Measurements from ENCODE around the gene PTPN22. TPM values are rescaled to one million over a fixed set of nuclear protein-coding genes. Genes with fewer than 3 reads are reported as not detected.
"Not testable (repeated sequence)": the region's sequence is repeated elsewhere in the genome, so short reads cannot be mapped to it uniquely, and the experiment has no call there.

Gene PTPN22
- total and polyA plus RNA-seq, 11 donors: 0.16 to 4.2 (median 0.45) TPM

DNA sequence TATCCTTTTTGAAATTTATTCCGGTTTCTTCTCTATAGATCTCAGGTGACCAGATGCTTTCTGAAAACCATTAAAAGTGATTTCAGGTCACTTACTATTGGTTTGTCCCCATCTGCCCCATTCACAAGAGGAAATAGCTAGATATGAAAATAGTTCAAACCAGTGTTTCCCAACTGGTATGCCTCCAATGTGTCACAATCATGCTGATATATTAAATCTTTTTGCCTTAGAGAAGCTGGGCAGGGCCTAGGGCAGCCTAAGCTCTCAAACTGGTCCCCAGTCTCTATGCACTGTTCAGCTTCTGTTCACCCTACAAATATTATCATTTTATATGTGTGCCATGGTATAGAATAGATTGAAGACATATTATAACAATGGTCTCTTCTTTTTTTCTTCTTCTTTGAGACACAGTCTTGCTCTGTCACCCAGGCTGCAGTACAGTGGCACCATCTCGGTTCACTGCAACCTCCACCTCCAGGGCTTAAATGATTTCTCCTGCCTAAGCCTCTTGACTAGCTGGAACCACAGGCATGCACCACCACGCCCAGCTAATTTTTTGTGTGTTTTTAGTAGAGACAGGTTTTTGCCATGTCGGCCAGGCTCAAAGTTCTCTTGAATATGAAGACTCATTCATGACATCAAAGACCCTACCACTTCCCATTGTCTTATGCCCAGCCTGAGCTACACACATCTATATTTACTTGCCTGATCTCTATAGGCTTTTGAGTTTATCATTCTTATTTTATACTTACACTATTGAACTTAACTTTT is 15.7 kb downstream of the PTPN22 start:
- intact Hi-C loops (cut with DNase I): no loop called here
- ATAC-seq: no peak
- 92 to 97% (median 94%) methylated on average over 4 of the region's 4 CpGs for WGBS, 4 donors

DNA sequence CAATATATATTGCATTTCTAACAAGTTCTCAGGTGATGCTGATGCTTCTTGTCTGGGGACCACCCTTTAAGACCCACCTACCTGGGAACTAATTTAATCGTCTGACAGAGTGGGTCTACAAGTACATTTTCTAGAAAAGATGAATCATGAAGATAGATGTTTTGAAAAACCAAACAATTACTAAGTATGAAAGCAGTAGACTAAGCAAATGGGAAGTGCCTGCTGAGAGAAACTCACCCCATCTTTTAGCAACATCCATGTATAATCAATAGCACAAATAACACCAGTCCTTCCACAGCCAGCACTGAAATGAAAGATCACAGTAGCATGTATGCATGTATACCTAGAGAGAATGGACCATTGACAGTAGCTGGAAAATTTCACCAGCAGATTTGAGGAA is 17.3 kb downstream of the PTPN22 start:
- TF ChIP-seq, protein P1, sequence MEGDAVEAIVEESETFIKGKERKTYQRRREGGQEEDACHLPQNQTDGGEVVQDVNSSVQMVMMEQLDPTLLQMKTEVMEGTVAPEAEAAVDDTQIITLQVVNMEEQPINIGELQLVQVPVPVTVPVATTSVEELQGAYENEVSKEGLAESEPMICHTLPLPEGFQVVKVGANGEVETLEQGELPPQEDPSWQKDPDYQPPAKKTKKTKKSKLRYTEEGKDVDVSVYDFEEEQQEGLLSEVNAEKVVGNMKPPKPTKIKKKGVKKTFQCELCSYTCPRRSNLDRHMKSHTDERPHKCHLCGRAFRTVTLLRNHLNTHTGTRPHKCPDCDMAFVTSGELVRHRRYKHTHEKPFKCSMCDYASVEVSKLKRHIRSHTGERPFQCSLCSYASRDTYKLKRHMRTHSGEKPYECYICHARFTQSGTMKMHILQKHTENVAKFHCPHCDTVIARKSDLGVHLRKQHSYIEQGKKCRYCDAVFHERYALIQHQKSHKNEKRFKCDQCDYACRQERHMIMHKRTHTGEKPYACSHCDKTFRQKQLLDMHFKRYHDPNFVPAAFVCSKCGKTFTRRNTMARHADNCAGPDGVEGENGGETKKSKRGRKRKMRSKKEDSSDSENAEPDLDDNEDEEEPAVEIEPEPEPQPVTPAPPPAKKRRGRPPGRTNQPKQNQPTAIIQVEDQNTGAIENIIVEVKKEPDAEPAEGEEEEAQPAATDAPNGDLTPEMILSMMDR (IDR thresholded peaks at IDR 0.05): no peak
- no peak for TF ChIP-seq POLR2A (IDR thresholded peaks at IDR 0.05)
- intact Hi-C loops (cut with DNase I): no loop called here

More for the DNA sequence above, 15.7 kb downstream of the PTPN22 start:
- Histone ChIP-seq H3K36me3 (peaks cover 0 to 9% (median 0%) of the 10 kb centered on the region in 9 donors), H3K27me3 (no peaks in the 10 kb centered on the region), H3K9me3 (no peaks in the 10 kb centered on the region), H3K4me1 (peaks cover 0 to 35% (median 0%) of the 10 kb centered on the region in 12 donors), H3K4me3 (no peak overlapping the region), H3K27ac (no peak overlapping the region)
- DNase-seq: no peak
- TF ChIP-seq, protein P1 (IDR thresholded peaks at IDR 0.05): no peak
- TF ChIP-seq POLR2A (IDR thresholded peaks at IDR 0.05): no peak

DNA sequence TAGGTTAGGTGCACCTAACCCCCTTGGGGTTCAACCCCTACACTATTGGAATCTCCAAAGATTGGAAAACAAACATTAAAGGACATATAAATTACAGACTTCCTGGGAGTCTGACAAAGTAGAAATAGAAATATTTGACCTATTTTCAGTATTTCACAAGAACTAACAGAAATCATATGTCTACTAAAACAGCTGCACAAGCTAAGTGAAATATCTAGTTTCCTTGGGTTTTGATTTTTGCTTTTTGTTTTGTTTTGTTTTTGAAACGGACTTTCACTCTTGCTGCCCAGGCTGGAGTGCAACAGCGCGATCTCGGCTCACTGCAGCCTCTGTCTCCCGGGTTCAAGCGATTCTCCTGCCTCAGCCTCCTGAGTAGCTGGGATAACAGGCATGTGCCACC is 18.8 kb downstream of the PTPN22 start:
- H3K27ac ChIP-seq; intact Hi-C loops (cut with DNase I); ATAC-seq; H3K36me3 ChIP-seq; H3K4me3 ChIP-seq; H3K27me3 ChIP-seq; H3K9me3 ChIP-seq; DNase-seq; H3K4me1 ChIP-seq: not testable (repeated sequence)
- WGBS, 4 donors: 78 to 95% (median 91%) methylated on average over 6 of the region's 6 CpGs

More for the DNA sequence above, 17.3 kb downstream of the PTPN22 start:
- ATAC-seq: no peak
- WGBS, 4 donors: 44 to 87% (median 54%) methylated on average over 1 of the region's 1 CpG
- Histone ChIP-seq H3K36me3 (peaks cover 0 to 9% (median 0%) of the 10 kb centered on the region in 9 donors), H3K4me1 (peaks cover 0 to 19% (median 0%) of the 10 kb centered on the region in 12 donors), H3K27me3 (no peaks in the 10 kb centered on the region), H3K9me3 (no peaks in the 10 kb centered on the region), H3K27ac (no peak overlapping the region), H3K4me3 (no peak overlapping the region)
- DNase-seq: no peak

DNA sequence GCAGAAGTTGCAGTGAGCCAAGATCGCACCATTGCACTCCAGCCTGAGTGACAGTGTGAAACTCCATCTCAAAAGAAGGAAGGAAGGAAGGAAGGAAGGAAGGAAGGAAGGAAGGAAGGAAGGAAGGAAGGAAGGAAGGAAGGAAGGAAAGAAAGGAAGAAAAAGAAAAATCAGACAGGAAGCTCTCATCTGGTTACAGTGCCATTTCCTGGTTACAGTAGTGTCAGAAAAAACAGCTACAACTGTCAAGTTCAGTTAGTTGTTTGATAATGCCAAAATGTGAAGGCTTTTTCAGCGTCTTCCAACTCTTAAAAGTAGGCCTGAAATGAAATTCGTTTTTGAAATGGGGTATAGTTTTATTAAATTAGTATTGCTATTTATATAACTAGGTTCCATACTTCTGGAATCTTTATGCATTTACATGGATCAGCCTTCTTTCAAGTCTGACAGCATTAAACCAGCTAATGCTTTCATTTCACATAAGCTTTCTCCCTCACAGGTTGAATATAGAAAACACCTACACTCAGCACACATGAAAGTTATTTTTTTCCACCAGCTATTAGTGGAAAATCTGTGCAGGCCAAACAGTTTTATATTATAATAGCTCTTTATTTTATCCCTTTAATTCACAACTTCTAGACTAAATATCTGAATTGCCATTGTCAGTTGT is 21.2 kb downstream of the PTPN22 start:
- Histone ChIP-seq H3K27me3 (no peaks in the 10 kb centered on the region), H3K27ac (no peak overlapping the region), H3K4me3 (no peak overlapping the region), H3K36me3 (peaks cover 0 to 4% (median 0%) of the 10 kb centered on the region in 9 donors), H3K4me1 (no peaks in the 10 kb centered on the region), H3K9me3 (peaks cover 0 to 8% (median 0%) of the 10 kb centered on the region in 12 donors)
- no peak for TF ChIP-seq POLR2A (IDR thresholded peaks at IDR 0.05)
- TF ChIP-seq, protein P1 (IDR thresholded peaks at IDR 0.05): no peak
- intact Hi-C loops (cut with DNase I): no loop called here
- ATAC-seq (no peak), DNase-seq (no peak)
- WGBS, 4 donors: 72 to 82% (median 77%) methylated on average over 3 of the region's 3 CpGs

Data from heart left ventricle (tissue), 16 donors.